ENCODE results near the gene EFCAB9.

DNA sequence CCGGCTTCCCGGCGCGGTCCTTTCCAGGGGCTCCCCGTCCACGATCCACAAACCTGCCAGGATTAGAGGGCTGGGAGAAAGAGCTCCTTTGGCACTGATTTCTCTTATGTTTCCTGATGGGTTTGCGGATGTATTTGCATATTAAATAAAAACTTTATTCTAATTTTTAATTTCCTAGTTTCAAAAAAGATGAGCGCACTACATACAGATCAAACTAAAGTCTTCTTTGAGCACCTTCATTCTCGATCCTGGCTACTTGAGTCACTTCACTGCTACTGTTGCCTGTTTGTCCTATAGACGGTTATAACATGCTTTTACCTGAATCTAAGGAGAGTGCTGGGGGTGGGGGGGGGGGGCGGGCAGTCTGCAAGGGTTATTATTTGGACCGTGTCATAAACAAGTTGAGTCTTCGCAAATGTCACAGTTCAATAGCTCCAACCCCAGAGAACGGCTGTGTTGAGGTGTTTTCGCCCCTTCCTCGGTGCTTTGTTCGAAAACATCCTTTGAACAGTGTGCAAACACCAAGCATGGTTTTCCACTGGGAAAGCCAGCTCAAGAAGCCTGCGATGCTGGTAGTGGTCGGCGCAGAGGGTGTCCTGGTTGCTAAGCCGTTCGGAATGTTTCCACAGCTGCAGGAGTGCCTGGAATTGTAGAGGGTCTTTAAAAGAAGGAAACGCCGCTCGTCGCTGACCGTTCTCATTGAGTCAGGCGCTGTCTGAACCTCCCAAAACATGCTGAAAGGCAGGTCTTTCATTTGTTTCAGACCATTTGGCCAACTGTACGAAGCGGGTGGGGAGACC is 4.9 kb upstream of the EFCAB9 start:
- TF ChIP-seq GABPA (IDR thresholded peaks at IDR 0.05; ENCODE audit: low read depth) (no peak), POLR2AphosphoS5 (IDR thresholded peaks at IDR 0.05; ENCODE audit: low read depth) (no peak), SPI1 (IDR thresholded peaks at IDR 0.05; ENCODE audit: borderline replicate concordance, low read depth) (no peak)
- TF ChIP-seq, protein P1, sequence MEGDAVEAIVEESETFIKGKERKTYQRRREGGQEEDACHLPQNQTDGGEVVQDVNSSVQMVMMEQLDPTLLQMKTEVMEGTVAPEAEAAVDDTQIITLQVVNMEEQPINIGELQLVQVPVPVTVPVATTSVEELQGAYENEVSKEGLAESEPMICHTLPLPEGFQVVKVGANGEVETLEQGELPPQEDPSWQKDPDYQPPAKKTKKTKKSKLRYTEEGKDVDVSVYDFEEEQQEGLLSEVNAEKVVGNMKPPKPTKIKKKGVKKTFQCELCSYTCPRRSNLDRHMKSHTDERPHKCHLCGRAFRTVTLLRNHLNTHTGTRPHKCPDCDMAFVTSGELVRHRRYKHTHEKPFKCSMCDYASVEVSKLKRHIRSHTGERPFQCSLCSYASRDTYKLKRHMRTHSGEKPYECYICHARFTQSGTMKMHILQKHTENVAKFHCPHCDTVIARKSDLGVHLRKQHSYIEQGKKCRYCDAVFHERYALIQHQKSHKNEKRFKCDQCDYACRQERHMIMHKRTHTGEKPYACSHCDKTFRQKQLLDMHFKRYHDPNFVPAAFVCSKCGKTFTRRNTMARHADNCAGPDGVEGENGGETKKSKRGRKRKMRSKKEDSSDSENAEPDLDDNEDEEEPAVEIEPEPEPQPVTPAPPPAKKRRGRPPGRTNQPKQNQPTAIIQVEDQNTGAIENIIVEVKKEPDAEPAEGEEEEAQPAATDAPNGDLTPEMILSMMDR (IDR thresholded peaks at IDR 0.05; ENCODE audit: insufficient read depth, low read length): no peak
- TF ChIP-seq, protein P2, sequence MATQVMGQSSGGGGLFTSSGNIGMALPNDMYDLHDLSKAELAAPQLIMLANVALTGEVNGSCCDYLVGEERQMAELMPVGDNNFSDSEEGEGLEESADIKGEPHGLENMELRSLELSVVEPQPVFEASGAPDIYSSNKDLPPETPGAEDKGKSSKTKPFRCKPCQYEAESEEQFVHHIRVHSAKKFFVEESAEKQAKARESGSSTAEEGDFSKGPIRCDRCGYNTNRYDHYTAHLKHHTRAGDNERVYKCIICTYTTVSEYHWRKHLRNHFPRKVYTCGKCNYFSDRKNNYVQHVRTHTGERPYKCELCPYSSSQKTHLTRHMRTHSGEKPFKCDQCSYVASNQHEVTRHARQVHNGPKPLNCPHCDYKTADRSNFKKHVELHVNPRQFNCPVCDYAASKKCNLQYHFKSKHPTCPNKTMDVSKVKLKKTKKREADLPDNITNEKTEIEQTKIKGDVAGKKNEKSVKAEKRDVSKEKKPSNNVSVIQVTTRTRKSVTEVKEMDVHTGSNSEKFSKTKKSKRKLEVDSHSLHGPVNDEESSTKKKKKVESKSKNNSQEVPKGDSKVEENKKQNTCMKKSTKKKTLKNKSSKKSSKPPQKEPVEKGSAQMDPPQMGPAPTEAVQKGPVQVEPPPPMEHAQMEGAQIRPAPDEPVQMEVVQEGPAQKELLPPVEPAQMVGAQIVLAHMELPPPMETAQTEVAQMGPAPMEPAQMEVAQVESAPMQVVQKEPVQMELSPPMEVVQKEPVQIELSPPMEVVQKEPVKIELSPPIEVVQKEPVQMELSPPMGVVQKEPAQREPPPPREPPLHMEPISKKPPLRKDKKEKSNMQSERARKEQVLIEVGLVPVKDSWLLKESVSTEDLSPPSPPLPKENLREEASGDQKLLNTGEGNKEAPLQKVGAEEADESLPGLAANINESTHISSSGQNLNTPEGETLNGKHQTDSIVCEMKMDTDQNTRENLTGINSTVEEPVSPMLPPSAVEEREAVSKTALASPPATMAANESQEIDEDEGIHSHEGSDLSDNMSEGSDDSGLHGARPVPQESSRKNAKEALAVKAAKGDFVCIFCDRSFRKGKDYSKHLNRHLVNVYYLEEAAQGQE (IDR thresholded peaks at IDR 0.05; ENCODE audit: insufficient replicate concordance, low read depth): no peak

All from HL-60 (cell line).